HG02623 (cell line): Measurements from ENCODE around the gene PPP1R15B.
"Not testable (repeated sequence)": the region's sequence is repeated elsewhere in the genome, so short reads cannot be mapped to it uniquely, and the experiment has no call there.

ENCODE experiments used
- ATAC-seq: cut with Tn5 transposase; IDR thresholded peaks from one replicate; pipeline ENCODE4 v1.9.1; 2021; ENCODE audit warnings: moderate library complexity; ENCODE audit not compliant: unreplicated experiment

PPP1R15B gene

GRCh38 chr1:204443871-204444581, 32.4 kb upstream of the PPP1R15B start:
- ATAC-seq, result no peak

- no peak for ATAC-seq
Measured at GRCh38 chr1:204443260-204443619, 31.6 kb upstream of the PPP1R15B start.

DNA sequence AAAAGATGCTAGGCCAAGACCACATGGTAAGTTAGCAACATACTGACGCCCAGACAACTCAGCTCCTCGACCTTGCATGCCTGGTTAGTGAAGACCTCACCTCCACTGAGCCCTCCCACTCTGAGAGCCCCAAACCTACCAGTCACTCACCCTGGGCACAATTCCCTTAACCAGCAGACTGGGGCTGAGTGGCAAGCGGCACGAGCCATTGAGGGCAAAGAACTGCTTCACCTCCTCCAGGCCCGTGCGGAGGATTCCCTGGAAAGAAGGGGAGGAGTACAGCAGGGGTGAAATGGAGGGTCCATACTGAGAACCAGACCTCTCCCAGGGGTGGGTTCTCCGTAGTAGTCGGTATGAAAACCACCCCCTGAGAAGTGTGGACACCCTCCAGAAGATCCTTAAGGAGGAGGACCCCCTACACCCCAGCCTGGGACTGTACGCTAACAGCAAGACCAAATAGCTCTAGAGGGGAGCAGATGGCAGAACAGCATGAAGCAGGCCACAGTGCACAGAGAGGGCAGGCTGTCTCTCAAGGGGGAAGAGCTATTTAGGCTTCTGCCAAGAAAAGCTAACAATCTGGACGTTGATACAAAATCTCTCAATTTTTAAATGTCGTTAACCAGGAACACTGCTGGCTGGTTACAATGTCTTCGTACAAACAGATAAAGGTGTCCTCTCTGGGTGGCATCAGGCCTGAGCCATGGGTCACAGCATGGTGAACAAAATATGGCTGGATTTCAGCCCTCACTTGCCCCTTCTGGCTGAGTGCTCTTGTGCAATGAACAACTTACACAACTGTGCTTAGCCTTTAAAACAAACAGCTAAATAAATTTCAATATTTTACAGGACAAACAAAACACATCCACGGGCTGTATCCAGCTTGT, 31.0 kb upstream of the PPP1R15B start:
- no peak for ATAC-seq

GRCh38 chr1:204441558-204441957, 29.9 kb upstream of the PPP1R15B start:
- ATAC-seq, result no peak

- no peak for ATAC-seq
Measured at GRCh38 chr1:204439621-204440375, 28.2 kb upstream of the PPP1R15B start.

GRCh38 chr1:204438628-204439027, 27.0 kb upstream of the PPP1R15B start:
- ATAC-seq, result no peak

DNA sequence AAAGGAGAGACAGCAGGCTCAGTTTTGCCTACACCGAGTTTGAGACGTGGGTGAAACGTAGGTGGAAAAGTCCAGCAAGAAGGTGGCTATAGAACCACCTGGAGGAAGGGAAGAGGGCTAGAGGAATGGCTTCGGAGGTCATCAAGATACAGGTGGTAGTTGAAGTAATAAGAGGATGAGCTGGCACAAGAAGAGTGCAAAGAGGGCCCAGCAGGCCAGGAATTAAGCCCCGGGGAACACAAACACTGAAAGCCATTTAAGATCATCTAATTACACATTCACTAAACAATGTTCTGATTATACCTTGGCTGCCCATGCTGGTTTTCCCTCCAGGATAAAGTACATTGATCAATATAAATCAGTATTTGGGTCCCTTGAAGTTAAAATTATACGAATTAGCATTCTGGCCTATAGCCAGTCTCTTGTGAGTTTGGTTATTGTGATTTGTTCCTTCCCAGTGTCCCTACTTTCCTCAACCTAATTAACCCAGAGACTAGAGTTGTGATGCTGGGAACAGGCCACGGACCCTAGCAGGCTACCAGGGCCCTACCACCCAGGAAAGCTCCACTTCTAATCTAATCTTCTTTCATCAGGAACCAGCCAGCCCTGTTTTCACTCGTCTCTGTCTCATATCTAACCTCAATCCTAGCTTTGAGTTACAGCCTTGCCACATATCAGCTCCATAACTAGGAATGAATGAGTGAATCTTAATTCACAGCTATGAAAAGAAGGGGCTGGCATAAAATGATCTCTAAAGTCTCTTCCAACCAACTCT, 26.4 kb upstream of the PPP1R15B start:
- no peak for ATAC-seq

- no peak for ATAC-seq
Measured at GRCh38 chr1:204435872-204436271, 24.3 kb upstream of the PPP1R15B start.

GRCh38 chr1:204435381-204435831, 23.8 kb upstream of the PPP1R15B start:
- no peak for ATAC-seq

DNA sequence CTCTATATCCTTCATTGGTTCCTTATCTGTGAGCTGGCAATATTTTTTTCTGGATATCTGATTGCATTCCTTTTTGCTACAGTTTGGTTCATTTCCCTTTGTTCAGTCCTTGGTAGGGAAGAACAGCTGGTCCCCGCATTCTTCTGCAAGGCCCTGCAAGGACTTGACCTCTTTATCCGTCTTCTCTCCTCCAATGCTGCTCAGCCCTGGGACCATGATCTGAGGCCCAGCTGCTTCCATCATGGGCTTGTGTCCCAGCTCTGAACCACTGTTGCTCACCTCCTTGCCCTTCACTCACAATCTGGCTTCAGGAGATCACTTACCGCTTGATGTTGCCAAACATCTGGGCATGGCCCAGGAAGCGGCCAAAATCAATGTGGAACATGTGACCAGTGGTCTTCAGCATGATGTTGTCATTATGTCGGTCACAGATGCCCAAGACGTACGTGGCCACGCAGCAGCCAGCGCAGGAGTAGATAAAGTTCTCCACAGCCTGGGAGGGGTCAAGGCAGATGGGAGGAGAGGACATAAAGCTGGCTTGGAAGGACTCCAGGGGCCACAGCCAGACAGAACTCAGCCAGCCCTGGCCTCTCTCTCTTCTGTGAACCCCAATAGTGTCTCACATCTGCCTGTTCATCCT, 22.6 kb upstream of the PPP1R15B start:
- ATAC-seq, result no peak

- no peak for ATAC-seq
Measured at GRCh38 chr1:204432708-204433107, 21.1 kb upstream of the PPP1R15B start.

- no peak for ATAC-seq
Measured at GRCh38 chr1:204431310-204432184, 19.9 kb upstream of the PPP1R15B start.

GRCh38 chr1:204429746-204430145, 18.1 kb upstream of the PPP1R15B start:
- no peak for ATAC-seq

DNA sequence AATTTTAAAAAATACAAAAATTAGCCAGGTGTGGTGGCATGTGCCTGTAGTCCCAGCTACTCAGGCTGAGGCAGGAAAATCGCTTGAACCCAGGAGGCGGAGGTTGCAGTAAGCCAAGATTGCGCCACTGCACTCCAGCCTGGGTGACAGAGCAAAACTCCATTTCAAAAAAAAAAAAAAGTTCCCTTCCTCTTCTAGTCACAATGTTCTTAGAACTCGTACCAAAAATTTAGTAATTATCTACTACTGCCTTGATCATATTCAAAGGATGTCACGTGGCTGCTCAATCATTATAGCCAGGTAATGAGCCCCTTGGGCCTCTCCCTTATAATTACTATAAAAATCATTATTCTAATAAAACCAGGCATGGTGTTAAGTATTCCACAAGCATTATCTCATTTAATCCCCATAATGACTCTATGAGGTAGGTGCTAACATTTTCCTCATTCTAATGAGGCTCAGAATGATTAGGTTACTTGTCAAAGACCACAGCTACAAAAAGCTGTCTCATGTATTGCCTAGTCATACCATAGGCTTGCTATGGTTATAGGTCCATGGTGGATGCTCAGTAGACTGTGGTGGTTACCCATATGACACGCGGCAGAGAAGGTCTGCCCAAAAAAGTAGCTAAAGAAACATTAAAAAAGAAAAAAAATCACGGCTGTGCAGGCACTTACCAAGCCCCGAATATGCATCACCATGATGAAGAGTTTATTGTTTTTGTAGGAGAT, 15.5 kb upstream of the PPP1R15B start:
- ATAC-seq, result no peak

GRCh38 chr1:204426474-204426873, 14.9 kb upstream of the PPP1R15B start:
- ATAC-seq, result no peak

DNA sequence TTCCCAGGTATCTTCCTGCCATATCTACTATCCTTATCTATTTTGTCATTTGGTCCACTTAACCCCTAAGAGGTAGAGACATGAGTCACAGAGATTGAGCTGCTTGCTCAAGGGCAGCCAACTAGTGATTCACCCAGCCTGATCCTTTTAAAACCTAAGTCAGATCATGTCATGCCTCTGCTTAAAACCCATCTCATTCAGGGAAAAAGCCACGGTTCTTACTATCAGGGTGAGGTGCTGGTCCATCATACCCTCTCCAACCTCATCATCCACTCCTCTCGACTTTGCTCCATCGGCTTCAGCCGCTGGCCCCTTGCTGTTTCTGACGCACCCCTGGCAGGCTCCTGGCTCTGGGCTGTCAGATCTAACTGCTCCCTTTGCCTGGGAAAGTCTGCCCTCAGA, 14.4 kb upstream of the PPP1R15B start:
- no peak for ATAC-seq

GRCh38 chr1:204424621-204425020, 13.0 kb upstream of the PPP1R15B start:
- no peak for ATAC-seq

GRCh38 chr1:204422061-204422705, 10.6 kb upstream of the PPP1R15B start:
- not testable (repeated sequence) for ATAC-seq
